KOPT-K1 (cell line): ENCODE data around the gene GABBR2.

Source experiments
- H3K27ac ChIP-seq: fragments of 200-600 bp; sonication (generic); 2 replicates; pipeline ENCODE4 v1.5.1; 2016; ENCODE audit warnings: antibody characterized with exemption, mild to moderate bottlenecking, low read depth, low read length; ENCODE audit not compliant: poor library complexity, severe bottlenecking
- H3K36me3 ChIP-seq: fragments of 200-600 bp; sonication (generic); 2 replicates; pipeline ENCODE4 v1.5.1; 2017; ENCODE audit warnings: antibody characterized with exemption, mild to moderate bottlenecking, low read length, moderate library complexity; ENCODE audit not compliant: insufficient read depth
- H3K9me3 ChIP-seq: fragments of 200-600 bp; sonication (generic); 2 replicates; pipeline ENCODE4 v1.5.1; 2017; ENCODE audit warnings: antibody characterized with exemption, low read length, mild to moderate bottlenecking; ENCODE audit not compliant: insufficient read depth, poor library complexity, severe bottlenecking

GABBR2 gene

DNA sequence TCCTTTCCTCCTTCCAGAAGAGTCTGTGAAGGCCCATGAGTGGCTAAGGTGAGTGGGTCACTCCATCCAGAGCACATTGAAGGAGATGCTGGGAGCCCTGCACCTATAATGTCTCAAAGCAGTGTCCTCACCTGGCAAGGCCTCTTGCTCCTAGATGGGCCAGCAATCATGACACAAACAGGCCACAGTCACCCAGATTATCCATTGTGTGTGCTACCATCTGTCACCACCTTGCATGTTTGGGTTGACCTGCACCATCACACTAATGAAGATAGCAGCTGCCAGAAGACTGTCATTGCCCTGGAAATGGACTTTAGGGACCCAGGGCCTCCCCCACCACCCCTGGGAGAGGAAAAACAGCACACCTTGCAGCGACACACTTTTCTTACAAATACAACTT is 69.6 kb downstream of the GABBR2 start:
- H3K36me3 ChIP-seq: no peaks in the 10 kb centered on the region
- H3K27ac ChIP-seq: no peak overlapping the region
- H3K9me3 ChIP-seq: no peaks in the 10 kb centered on the region

DNA sequence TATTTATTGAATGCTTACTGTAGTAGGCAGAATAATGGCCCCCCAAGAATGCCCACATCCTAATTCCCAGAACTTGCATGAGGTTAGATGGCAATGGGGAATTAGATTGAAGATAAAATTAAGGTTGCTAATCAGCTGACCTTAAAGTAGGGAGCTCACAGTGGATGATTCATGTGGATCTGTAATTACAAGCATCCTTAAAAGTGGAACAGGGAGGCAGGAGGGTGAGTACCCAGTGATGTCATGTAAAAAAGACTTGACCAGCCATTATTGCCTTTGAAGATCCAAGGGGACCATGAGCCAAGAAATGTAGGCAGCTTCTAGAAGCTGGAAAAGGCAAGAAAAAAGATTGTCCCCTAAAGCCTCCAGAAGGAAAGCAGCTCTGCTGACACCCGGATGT is 71.4 kb downstream of the GABBR2 start:
- Histone ChIP-seq H3K27ac (no peak overlapping the region), H3K9me3 (no peaks in the 10 kb centered on the region), H3K36me3 (no peaks in the 10 kb centered on the region)

DNA sequence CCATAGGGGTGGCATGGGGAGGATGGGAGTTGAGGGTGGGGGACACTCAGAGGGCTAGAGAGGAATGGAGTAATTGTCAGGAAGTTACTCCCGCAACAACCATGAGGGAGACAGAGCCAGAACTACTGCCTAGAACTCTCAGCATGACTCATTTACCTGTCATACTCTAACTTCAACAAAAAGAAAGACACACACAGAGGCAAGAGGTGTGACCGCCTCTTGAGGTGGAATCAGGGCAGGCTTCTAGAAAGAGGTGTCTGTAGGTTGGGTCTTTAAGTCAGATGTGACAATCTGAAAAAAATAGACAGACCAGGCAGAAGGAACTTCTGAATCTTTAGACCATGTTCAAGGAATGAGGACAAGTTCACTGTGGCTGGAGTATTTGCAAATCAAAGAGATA is 73.4 kb downstream of the GABBR2 start:
- Histone ChIP-seq H3K9me3 (no peaks in the 10 kb centered on the region), H3K36me3 (no peaks in the 10 kb centered on the region), H3K27ac (no peak overlapping the region)

DNA sequence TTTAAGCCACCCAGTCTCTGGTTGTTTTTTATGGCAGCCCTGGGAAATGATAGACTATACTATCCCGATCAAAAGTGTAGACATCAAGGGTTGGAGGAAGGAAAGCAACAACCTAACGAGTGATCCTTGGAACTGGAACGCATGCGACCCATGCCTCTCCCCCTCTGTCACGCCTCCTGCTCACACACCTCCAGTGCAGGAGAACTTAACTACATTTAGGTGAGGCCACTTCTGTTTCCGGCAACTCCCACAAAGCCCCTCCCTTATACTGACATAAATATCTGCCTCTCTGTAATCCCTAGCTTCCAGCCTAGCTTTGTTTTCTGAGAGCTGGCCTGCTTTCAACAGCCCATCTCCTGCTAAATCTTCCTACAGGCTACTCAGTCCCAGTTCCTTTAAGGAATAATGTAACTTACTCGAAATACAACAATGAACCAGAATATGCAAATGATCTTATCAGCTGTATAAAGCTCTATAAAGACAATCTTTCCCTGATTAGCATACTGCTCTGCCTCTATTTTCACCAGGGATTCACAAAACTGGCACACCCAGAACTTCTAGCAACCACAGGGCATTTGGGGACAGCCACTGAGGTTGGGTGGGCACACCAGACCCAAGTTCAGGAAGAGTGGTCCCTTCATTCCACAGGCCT is 73.9 kb downstream of the GABBR2 start:
- Histone ChIP-seq H3K9me3 (no peaks in the 10 kb centered on the region), H3K27ac (no peak overlapping the region), H3K36me3 (no peaks in the 10 kb centered on the region)

DNA sequence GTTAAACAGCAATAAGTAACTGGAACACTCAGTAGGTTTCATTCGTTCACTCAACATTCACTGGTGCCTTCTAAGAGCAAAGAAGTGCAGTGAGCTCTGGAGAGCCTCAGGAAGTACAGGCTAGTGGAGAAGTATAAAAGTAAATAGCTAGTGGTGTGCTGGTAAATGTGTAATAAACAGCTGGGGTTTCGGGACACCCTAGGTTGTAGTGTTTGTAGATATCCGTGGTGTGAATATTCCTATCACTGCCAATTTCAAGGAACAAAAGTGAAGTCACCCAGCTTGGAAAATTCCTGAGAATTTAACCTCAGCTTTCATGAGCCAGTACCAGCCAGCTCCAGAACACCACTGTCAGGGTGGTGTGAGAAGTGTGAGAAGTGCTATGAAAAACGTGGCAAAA is 75.9 kb downstream of the GABBR2 start:
- Histone ChIP-seq H3K9me3 (no peaks in the 10 kb centered on the region), H3K36me3 (no peaks in the 10 kb centered on the region), H3K27ac (no peak overlapping the region)

DNA sequence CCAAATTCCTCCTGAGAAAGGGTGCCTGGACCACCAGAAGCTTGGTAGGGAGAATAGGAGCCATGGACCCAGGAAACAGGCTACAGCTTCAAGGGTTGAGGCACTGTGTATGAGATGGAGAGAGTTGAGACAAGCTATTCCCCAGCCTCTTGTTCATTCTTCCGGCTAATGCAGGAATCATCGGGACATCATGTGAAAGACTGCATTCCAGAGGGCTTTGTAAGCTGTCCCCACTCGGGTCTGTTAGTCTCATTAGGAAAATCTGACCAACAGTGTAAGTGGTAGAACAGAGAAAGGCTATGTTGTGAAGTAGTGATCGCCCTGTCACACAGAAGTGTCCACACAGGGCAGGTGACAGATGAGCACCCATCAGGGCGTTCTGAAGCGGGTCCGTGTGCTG is 81.4 kb downstream of the GABBR2 start:
- no peaks in the 10 kb centered on the region for H3K9me3 ChIP-seq

DNA sequence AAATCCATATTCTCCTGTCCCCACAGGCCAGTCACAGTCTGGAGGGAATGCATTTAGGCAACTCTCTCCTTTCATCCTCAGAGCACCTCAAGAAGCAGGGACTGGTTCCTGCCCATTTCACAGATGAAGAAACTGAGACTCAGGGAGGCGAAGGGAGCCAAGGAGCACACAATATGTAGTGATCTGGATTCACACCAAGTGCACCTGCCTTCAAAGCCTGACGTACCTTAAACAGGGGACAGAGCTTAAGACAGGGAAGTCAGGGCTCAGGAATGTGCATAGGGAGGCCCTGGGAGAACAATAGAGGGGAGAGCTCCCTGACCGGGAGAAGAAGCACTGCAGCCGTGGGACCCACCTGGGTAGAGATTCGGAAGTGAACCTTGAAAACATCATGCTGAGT is 83.0 kb downstream of the GABBR2 start:
- Histone ChIP-seq H3K36me3 (no peaks in the 10 kb centered on the region), H3K27ac (no peak overlapping the region), H3K9me3 (no peaks in the 10 kb centered on the region)

More for the DNA sequence above, 81.4 kb downstream of the GABBR2 start:
- H3K36me3 ChIP-seq: no peaks in the 10 kb centered on the region
- no peak overlapping the region for H3K27ac ChIP-seq

DNA sequence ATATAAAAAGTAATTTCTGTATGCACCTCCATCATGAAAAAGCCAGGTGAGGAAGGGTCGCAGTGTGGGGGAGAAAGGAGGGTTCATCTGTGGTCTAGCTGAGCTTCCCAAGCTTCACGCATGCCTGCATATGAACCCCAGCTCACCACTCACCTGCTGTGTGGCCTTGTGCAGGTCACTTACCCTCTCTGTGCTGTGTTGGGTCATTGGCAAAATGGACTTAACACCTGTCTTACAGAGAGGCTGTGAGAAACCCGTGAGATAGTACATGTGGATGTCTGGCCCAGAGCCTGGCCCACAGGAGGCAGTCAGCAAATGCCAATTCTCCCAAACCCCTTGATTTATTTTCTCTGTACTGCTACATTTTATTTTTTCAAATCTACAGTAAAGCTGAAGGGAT is 88.9 kb downstream of the GABBR2 start:
- H3K27ac ChIP-seq: no peak overlapping the region
- no peaks in the 10 kb centered on the region for H3K36me3 ChIP-seq
- no peaks in the 10 kb centered on the region for H3K9me3 ChIP-seq

DNA sequence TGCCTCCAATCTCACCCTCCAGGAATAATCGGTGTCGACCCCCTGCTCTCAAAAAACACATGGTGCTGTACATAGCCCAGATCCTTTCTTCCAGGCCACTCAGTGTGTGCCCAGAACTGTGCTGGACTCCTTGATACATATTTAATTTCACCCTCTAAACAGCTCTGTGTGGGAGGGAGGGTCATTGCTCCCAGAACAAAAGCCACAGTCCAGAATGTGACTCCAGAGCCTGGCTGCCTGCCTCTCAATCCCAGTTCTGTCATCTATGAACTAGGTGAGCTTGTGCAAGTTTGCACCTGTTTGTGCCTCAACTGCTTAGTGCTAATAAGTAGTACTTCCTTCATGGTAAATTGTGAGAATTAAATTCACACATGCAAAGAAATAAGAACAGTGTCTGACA is 93.1 kb downstream of the GABBR2 start:
- Histone ChIP-seq H3K36me3 (no peaks in the 10 kb centered on the region), H3K27ac (no peak overlapping the region), H3K9me3 (no peaks in the 10 kb centered on the region)

DNA sequence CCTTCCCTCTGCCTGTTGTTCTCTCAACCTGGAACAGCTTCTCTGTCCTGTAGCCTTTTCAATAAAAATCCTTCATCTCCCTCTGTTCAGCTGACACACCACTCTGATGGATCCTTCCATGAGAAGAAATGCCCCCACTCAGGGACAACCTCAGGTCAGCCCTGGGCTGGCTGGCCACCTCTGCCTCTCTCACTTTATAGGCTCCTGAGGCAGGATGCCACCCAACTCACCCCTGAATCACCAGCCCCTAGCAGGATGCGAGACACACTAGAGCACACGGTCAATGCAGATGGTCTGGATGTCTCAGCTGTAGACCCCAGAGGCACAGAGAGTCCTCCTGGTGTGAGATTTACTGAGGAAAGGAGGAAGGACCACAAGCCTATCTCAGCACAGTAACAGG is 93.8 kb downstream of the GABBR2 start:
- Histone ChIP-seq H3K9me3 (no peaks in the 10 kb centered on the region), H3K36me3 (no peaks in the 10 kb centered on the region), H3K27ac (no peak overlapping the region)

DNA sequence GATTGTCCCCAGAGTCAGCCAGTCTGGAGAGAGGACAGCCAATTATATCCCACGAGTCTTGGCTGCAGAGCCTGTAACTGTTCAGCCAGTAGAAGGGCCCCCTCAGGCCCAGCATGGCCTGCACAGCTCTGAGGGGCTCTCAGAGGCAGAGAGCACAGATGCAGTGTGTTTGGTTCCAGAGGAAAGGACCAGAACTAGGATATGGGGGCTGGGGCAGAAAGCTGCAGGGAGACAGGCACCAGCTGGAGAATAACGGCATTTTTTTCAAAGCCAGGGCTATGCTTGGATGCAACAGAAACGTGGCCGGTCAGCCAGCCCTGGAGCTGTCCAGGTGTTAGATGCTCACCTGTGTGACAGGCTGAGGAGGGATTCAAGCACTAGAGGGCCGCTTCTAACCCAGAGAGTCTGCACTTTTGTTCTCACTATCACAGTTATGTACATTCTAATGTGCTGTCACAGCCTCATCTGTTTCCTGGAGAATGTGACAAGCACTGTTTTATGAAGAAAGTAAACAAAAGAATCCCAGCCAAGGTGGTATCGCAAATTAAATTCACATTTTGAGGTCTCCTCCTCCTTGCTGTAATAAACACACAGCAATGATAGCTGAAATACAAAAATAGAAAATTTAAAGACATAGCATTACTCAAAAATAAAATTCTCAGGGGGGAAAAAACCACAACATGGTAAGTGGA is 96.5 kb downstream of the GABBR2 start:
- Histone ChIP-seq H3K27ac (no peak overlapping the region), H3K36me3 (no peaks in the 10 kb centered on the region), H3K9me3 (no peaks in the 10 kb centered on the region)

DNA sequence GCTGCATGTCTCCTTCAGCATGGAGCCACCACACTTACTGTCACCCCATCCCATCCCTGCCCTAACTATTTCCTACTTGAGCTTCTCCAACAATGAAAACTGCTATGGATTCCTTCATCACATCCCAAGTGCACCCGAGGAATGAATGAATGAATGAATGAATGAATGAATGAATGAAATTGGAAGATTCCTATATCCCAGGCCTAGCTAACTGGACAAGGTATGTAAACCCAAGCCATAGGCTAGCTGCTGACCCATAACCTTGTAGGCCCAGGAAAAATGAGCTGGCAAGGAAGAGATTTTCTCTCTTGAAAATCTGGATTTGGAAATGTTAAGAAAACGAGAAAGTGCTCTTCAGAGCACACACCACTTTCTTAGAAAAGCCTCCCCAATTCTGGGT is 97.4 kb downstream of the GABBR2 start:
- Histone ChIP-seq H3K9me3 (no peaks in the 10 kb centered on the region), H3K27ac (no peak overlapping the region), H3K36me3 (no peaks in the 10 kb centered on the region)

DNA sequence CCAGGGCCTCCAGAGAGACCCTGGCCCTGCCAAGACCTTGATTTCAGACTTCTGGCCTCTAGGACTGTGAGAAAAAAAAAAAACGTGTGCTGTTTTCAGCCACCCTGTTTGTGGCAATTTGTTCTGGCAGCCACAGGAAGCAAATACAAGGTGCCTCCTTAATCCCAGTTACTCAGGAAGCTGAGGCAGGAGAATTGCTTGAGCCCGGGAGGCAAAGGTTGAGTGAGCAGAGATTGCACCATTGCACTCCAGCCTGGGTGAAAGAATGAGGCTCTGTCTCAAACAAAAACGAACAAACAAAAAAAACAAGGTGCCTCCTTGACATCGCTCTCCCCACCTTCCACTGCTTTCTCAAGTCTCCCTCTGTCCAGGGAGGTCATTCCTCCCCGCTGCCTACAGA is 98.0 kb downstream of the GABBR2 start:
- H3K36me3 ChIP-seq: no peaks in the 10 kb centered on the region
- H3K27ac ChIP-seq: no peak overlapping the region
- no peaks in the 10 kb centered on the region for H3K9me3 ChIP-seq

DNA sequence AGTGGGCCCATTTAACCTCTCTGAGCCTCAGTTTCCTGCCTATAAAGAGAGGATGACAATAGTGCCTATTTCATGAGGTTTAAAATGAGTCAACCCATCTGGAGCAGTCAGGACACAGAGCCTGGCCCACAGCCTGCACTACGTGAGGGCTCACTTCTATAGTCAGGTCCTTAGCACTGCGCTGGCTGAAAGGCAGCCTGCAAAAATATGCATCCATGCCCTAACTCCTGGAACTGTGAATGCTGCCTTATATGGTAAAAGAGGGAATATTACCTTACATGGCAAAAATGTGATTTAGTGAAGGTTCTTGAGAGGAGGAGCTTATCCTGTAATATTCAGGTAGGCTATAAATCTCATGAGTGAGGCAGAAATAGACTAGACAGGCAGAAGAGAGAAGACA is 98.5 kb downstream of the GABBR2 start:
- no peaks in the 10 kb centered on the region for H3K9me3 ChIP-seq
- no peak overlapping the region for H3K27ac ChIP-seq
- no peaks in the 10 kb centered on the region for H3K36me3 ChIP-seq

DNA sequence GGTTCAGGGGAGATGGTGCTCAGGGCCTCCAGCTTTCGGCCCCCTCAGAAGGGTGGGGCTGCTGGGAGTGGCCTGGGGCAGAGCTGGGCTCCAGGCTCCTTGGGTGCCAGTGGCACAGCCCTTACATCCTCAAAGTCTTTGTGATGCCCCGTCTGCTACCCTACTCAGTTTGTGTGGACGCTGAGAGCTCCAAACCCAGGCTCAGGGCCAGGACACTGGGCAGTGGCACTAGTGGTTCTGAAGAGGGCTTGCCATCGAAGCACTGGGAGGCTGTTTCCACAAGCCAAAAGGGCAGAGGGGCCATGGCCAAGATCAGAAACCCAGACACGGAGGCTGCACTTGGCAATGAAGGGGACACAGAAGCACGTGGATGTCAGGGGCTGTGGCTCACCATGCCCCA is 99.1 kb downstream of the GABBR2 start:
- Histone ChIP-seq H3K9me3 (no peaks in the 10 kb centered on the region), H3K27ac (no peak overlapping the region), H3K36me3 (no peaks in the 10 kb centered on the region)

DNA sequence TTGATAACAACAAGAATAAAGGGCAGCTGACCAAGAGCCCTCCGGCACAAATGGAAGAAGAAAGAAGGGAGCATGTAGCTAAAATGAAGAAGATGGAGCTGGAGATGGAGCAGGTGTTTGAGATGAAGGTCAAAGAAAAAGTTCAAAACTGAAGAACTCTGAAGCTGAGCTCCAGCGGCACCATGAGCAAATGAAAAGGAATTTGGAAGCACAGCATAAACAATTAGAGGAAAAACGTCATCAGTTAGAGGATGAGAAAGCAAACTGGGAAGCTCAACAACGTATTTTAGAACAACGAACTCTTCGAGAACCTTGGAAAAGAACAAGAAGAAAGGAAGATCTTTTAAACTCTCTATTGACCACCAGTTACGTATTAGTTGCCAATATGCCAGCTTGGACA is 100.9 kb downstream of the GABBR2 start:
- Histone ChIP-seq H3K27ac (no peak overlapping the region), H3K9me3 (no peaks in the 10 kb centered on the region), H3K36me3 (no peaks in the 10 kb centered on the region)
